ENCODE measurements around the gene ZFR2. TPM values are rescaled to one million over a fixed set of nuclear protein-coding genes. Genes with fewer than 3 reads are reported as not detected.

Gene ZFR2
- total RNA-seq, 2 donors from 2014 or later, result 0.67 to 1.4 TPM

GRCh38 chr19:3860499-3860898 lies 8.3 kb downstream of the ZFR2 start:
- H3K4me3 Mint-ChIP-seq, result no peak overlapping the region
- H3K36me3 Mint-ChIP-seq, result no peaks in the 10 kb centered on the region
- H3K4me1 Mint-ChIP-seq (ENCODE audit: low read depth in 2 of 2), result no peaks in the 10 kb centered on the region

GRCh38 chr19:3857449-3858003 lies 11.3 kb downstream of the ZFR2 start:
- no peaks in the 10 kb centered on the region for H3K4me1 Mint-ChIP-seq (ENCODE audit: low read depth in 2 of 2)
- H3K9me3 Mint-ChIP-seq, result no peaks in the 10 kb centered on the region
- no peaks in the 10 kb centered on the region for H3K36me3 Mint-ChIP-seq
- H3K27ac Mint-ChIP-seq, result no peak overlapping the region
- no peak for ATAC-seq
- H3K27me3 Mint-ChIP-seq, result no peaks in the 10 kb centered on the region
- H3K4me3 Mint-ChIP-seq, result no peak overlapping the region
- no peak for DNase-seq (ENCODE audit: low spot score)

More at GRCh38 chr19:3860499-3860898, 8.3 kb downstream of the ZFR2 start:
- H3K9me3 Mint-ChIP-seq, result no peaks in the 10 kb centered on the region
- ATAC-seq (no peak), DNase-seq (ENCODE audit: low spot score) (no peak)
- no peak overlapping the region for H3K27ac Mint-ChIP-seq
- H3K27me3 Mint-ChIP-seq, result no peaks in the 10 kb centered on the region

GRCh38 chr19:3855320-3855719 lies 13.5 kb downstream of the ZFR2 start:
- ATAC-seq (no peak), DNase-seq (ENCODE audit: low spot score) (no peak)
- Mint-ChIP-seq H3K27me3 (no peaks in the 10 kb centered on the region), H3K36me3 (no peaks in the 10 kb centered on the region), H3K9me3 (no peaks in the 10 kb centered on the region), H3K4me1 (ENCODE audit: low read depth in 2 of 2) (no peaks in the 10 kb centered on the region), H3K27ac (no peak overlapping the region), H3K4me3 (no peak overlapping the region)

- ATAC-seq (peak in 1 of 2 donors; percentile 55), DNase-seq (ENCODE audit: low spot score) (peak; percentile 69)
- Mint-ChIP-seq H3K36me3 (no peaks in the 10 kb centered on the region), H3K27ac (no peak overlapping the region), H3K27me3 (no peaks in the 10 kb centered on the region), H3K4me3 (no peak overlapping the region), H3K9me3 (no peaks in the 10 kb centered on the region), H3K4me1 (ENCODE audit: low read depth in 2 of 2) (no peaks in the 10 kb centered on the region)
These were observed 16.1 kb downstream of the ZFR2 start for GRCh38 chr19:3852614-3853254.

GRCh38 chr19:3852177-3852511 lies 16.7 kb downstream of the ZFR2 start:
- H3K27ac Mint-ChIP-seq, result no peak overlapping the region
- H3K9me3 Mint-ChIP-seq, result no peaks in the 10 kb centered on the region
- no peaks in the 10 kb centered on the region for H3K36me3 Mint-ChIP-seq
- H3K4me1 Mint-ChIP-seq (ENCODE audit: low read depth in 2 of 2), result no peaks in the 10 kb centered on the region
- no peak overlapping the region for H3K4me3 Mint-ChIP-seq
- ATAC-seq, result no peak
- H3K27me3 Mint-ChIP-seq, result no peaks in the 10 kb centered on the region
- DNase-seq (ENCODE audit: low spot score), result no peak

- H3K9me3 Mint-ChIP-seq, result no peaks in the 10 kb centered on the region
- no peak overlapping the region for H3K4me3 Mint-ChIP-seq
- no peaks in the 10 kb centered on the region for H3K36me3 Mint-ChIP-seq
- no peaks in the 10 kb centered on the region for H3K4me1 Mint-ChIP-seq (ENCODE audit: low read depth in 2 of 2)
- no peaks in the 10 kb centered on the region for H3K27me3 Mint-ChIP-seq
- no peak for ATAC-seq
- DNase-seq (ENCODE audit: low spot score), result no peak
- no peak overlapping the region for H3K27ac Mint-ChIP-seq
These were observed 17.3 kb downstream of the ZFR2 start for GRCh38 chr19:3851254-3852176.

- Mint-ChIP-seq H3K9me3 (no peaks in the 10 kb centered on the region), H3K4me3 (no peak overlapping the region), H3K27ac (no peak overlapping the region), H3K36me3 (no peaks in the 10 kb centered on the region), H3K27me3 (no peaks in the 10 kb centered on the region), H3K4me1 (ENCODE audit: low read depth in 2 of 2) (no peaks in the 10 kb centered on the region)
- no peak for DNase-seq (ENCODE audit: low spot score)
- no peak for ATAC-seq
These were observed 18.4 kb downstream of the ZFR2 start for GRCh38 chr19:3850320-3850972.

GRCh38 chr19:3849787-3850186 lies 19.1 kb downstream of the ZFR2 start:
- no peaks in the 10 kb centered on the region for H3K27me3 Mint-ChIP-seq
- no peaks in the 10 kb centered on the region for H3K4me1 Mint-ChIP-seq (ENCODE audit: low read depth in 2 of 2)
- H3K36me3 Mint-ChIP-seq, result no peaks in the 10 kb centered on the region
- no peak for ATAC-seq
- H3K4me3 Mint-ChIP-seq, result no peak overlapping the region
- no peak overlapping the region for H3K27ac Mint-ChIP-seq
- no peaks in the 10 kb centered on the region for H3K9me3 Mint-ChIP-seq
- DNase-seq (ENCODE audit: low spot score), result no peak

- H3K9me3 Mint-ChIP-seq, result no peaks in the 10 kb centered on the region
- DNase-seq (ENCODE audit: low spot score) (no peak), ATAC-seq (peak; percentile 47 to 63)
- no peak overlapping the region for H3K4me3 Mint-ChIP-seq
- no peaks in the 10 kb centered on the region for H3K36me3 Mint-ChIP-seq
- H3K27ac Mint-ChIP-seq, result no peak overlapping the region
- H3K27me3 Mint-ChIP-seq, result no peaks in the 10 kb centered on the region
- no peaks in the 10 kb centered on the region for H3K4me1 Mint-ChIP-seq (ENCODE audit: low read depth in 2 of 2)
These were observed 19.7 kb downstream of the ZFR2 start for GRCh38 chr19:3849092-3849491.

- Mint-ChIP-seq H3K27me3 (no peaks in the 10 kb centered on the region), H3K4me3 (no peak overlapping the region)
- no peak for ATAC-seq
These were observed 24.2 kb downstream of the ZFR2 start for GRCh38 chr19:3844596-3844995.

GRCh38 chr19:3842948-3843347 lies 25.9 kb downstream of the ZFR2 start:
- Mint-ChIP-seq H3K27ac (no peak overlapping the region), H3K36me3 (no peaks in the 10 kb centered on the region), H3K9me3 (no peaks in the 10 kb centered on the region), H3K4me3 (no peak overlapping the region), H3K4me1 (ENCODE audit: low read depth in 2 of 2) (no peaks in the 10 kb centered on the region), H3K27me3 (no peaks in the 10 kb centered on the region)
- DNase-seq (ENCODE audit: low spot score) (no peak), ATAC-seq (no peak)

More at GRCh38 chr19:3844596-3844995, 24.2 kb downstream of the ZFR2 start:
- Mint-ChIP-seq H3K9me3 (no peaks in the 10 kb centered on the region), H3K4me1 (ENCODE audit: low read depth in 2 of 2) (no peaks in the 10 kb centered on the region), H3K36me3 (no peaks in the 10 kb centered on the region), H3K27ac (no peak overlapping the region)
- no peak for DNase-seq (ENCODE audit: low spot score)

- ATAC-seq (no peak), DNase-seq (ENCODE audit: low spot score) (no peak)
- Mint-ChIP-seq H3K9me3 (no peaks in the 10 kb centered on the region), H3K27ac (no peak overlapping the region), H3K27me3 (no peaks in the 10 kb centered on the region), H3K4me3 (no peak overlapping the region), H3K36me3 (no peaks in the 10 kb centered on the region), H3K4me1 (ENCODE audit: low read depth in 2 of 2) (no peaks in the 10 kb centered on the region)
These were observed 28.0 kb downstream of the ZFR2 start for GRCh38 chr19:3840804-3841203.

GRCh38 chr19:3839941-3840340 lies 28.9 kb downstream of the ZFR2 start:
- no peaks in the 10 kb centered on the region for H3K9me3 Mint-ChIP-seq
- no peak for DNase-seq (ENCODE audit: low spot score)
- H3K4me3 Mint-ChIP-seq, result no peak overlapping the region
- no peaks in the 10 kb centered on the region for H3K36me3 Mint-ChIP-seq
- no peak for ATAC-seq
- no peaks in the 10 kb centered on the region for H3K27me3 Mint-ChIP-seq
- no peak overlapping the region for H3K27ac Mint-ChIP-seq
- H3K4me1 Mint-ChIP-seq (ENCODE audit: low read depth in 2 of 2), result no peaks in the 10 kb centered on the region

- no peak overlapping the region for H3K27ac Mint-ChIP-seq
These were observed 30.2 kb downstream of the ZFR2 start for GRCh38 chr19:3838661-3839060.

More at GRCh38 chr19:3838661-3839060, 30.2 kb downstream of the ZFR2 start:
- Mint-ChIP-seq H3K36me3 (no peaks in the 10 kb centered on the region), H3K4me1 (ENCODE audit: low read depth in 2 of 2) (no peaks in the 10 kb centered on the region), H3K27me3 (no peaks in the 10 kb centered on the region), H3K9me3 (no peaks in the 10 kb centered on the region), H3K4me3 (no peak overlapping the region)
- ATAC-seq, result no peak
- no peak for DNase-seq (ENCODE audit: low spot score)

All from natural killer cell treated with Interleukin-12 subunit alpha and Interleukin-12 subunit beta and Interleukin-15 and Interleukin-18, amount 100 ng/mL, for 72 hours (primary cell).